OCI-LY3 (cell line): ENCODE data around the gene RACGAP1.

Experiments
- H2AFZ ChIP-seq: fragments of 200-600, 300-600 bp; shearing (Covaris generic); 2 replicates; pipeline ENCODE4 v1.6.0; 2014; ENCODE audit warnings: antibody characterized with exemption, low read depth, low read length
- H3K27ac ChIP-seq: fragments of 200-600, 300-600 bp; sonication (generic); 2 replicates; pipeline ENCODE4 v1.5.1; 2014; ENCODE audit warnings: mild to moderate bottlenecking, low read length, moderate library complexity, mixed read lengths
- H3K27me3 ChIP-seq: fragments of 200-600, 300-600 bp; sonication (generic); 2 replicates; pipeline ENCODE4 v1.6.1; 2014; ENCODE audit warnings: low read depth, low read length, mixed read lengths
- H3K36me3 ChIP-seq: fragments of 200-600, 300-600 bp; sonication (generic); replicated peaks from 2 replicates; pipeline ENCODE3; 2014; ENCODE audit warnings: low read depth, low read length, mixed read lengths
- H3K4me1 ChIP-seq: fragments of 300-600, 200-600 bp; sonication (generic); 2 replicates; pipeline ENCODE4 v1.6.1; 2014; ENCODE audit warnings: low read length, mixed read lengths
- H3K4me2 ChIP-seq: fragments of 200-600, 300-600 bp; sonication (generic); 2 replicates; pipeline ENCODE4 v1.6.1; 2014; ENCODE audit warnings: low read length, mixed read lengths
- H3K4me3 ChIP-seq: fragments of 300-600, 200-600 bp; sonication (generic); 2 replicates; pipeline ENCODE4 v1.5.1; 2014; ENCODE audit warnings: antibody characterized with exemption, mild to moderate bottlenecking, low read length, moderate library complexity
- H3K79me2 ChIP-seq: fragments of 300-600, 200-600 bp; shearing (Covaris generic); 2 replicates; pipeline ENCODE4 v1.6.1; 2014; ENCODE audit warnings: mild to moderate bottlenecking, low read length, mixed read lengths
- H3K9ac ChIP-seq: fragments of 300-600, 200-600 bp; shearing (Covaris generic); 2 replicates; pipeline ENCODE4 v1.6.0; 2014; ENCODE audit warnings: mild to moderate bottlenecking, low read length, moderate library complexity
- H3K9me3 ChIP-seq: fragments of 200-600, 300-600 bp; shearing (Covaris generic); 2 replicates; pipeline ENCODE4 v1.6.1; 2014; ENCODE audit warnings: low read length, mixed read lengths; ENCODE audit not compliant: insufficient read depth
- H4K20me1 ChIP-seq: fragments of 200-600, 300-600 bp; sonication (generic); 2 replicates; pipeline ENCODE4 v1.6.1; 2016; ENCODE audit warnings: low read length, mixed read lengths; ENCODE audit not compliant: insufficient read depth
- CTCF ChIP-seq: fragments of 200-600, 300-600 bp; sonication (generic); IDR thresholded peaks from 2 replicates; pipeline ENCODE4 v1.5.1; 2014; ENCODE audit warnings: antibody characterized with exemption, low read length, low read depth
- EZH2phosphoT487 ChIP-seq: fragments of 200-600 bp; shearing (Covaris generic); IDR thresholded peaks from 2 replicates; pipeline ENCODE4 v1.6.1; 2018; ENCODE audit warnings: antibody characterized with exemption, mixed run types, low read depth

Gene RACGAP1

DNA sequence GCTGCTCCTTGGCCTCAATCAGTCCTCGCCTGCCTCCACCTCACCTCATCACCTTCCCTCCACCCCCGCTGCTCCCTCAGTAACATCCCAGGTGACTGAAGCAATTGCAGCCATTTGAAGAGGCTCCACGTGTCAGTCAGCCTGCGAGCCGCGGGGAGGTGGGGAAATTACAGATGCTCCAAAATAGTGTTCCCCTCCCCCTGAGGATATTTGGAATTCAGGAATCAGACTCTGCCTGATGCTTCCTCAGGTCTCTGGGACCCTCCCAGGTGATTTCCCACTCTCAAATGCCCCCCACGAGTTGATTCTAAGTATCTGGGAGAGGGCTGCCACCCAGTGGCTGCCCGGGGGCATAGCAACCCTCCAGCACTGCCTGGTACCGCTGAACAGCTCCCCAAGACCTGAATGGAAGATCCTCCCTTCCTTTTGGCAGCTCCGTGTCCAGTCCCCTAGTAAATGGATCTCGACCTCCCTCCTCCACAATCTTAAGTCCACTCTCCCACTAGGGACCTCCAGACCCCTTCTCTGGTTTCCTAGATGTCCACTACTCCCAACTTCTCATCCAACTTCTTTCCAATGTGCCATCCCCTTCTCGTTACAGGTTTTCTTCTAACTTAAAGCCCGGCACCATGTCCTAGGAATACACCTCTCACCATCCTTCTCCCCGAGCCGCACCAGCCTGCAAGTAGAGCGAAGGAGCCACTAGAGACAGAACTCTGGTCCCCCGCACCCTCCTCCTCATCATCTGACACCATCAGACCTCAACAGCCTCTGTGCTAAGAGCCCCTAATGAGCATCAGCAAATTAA, 30.7 kb upstream of the RACGAP1 start:
- TF ChIP-seq EZH2phosphoT487 (no peak), CTCF (peak; percentile 95)
- Histone ChIP-seq H3K4me2 (peak overlapping the region; percentile 97), H3K4me1 (peaks cover 17% of the 10 kb centered on the region), H3K9ac (peak overlapping the region; percentile 42; the same call in 1 of the 2 replicates), H3K79me2 (no peaks in the 10 kb centered on the region), H3K27me3 (peaks cover 6% of the 10 kb centered on the region; the same call in 1 of the 2 replicates), H3K4me3 (peak overlapping the region; percentile 84), H3K9me3 (no peaks in the 10 kb centered on the region), H2AFZ (peak overlapping the region; percentile 76), H4K20me1 (no peaks in the 10 kb centered on the region), H3K36me3 (no peaks in the 10 kb centered on the region), H3K27ac (no peak overlapping the region)

DNA sequence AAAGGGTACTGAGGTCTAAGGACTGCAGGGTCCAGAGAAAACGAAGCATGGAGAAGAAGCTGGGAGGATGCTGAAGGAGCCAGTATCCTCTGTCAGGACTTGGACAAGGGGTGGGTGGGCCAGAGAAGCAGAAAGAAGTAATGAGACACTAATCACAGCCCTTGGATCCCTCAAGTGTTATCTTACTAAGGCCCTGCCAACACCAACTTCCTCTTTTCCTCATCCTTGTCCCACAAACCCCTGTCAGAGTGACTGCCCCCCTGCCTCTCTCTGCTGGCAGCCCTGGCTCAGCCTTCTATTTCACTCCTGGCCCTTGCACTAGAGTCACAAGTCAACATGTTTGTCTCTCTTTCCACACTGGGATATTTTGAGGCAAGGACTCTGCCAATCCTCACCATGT, 28.3 kb upstream of the RACGAP1 start:
- peaks cover 17% of the 10 kb centered on the region for H3K4me1 ChIP-seq
- no peaks in the 10 kb centered on the region for H3K36me3 ChIP-seq
- no peak overlapping the region for H3K27ac ChIP-seq
- H3K9me3 ChIP-seq: no peaks in the 10 kb centered on the region
- no peaks in the 10 kb centered on the region for H3K79me2 ChIP-seq
- no peak overlapping the region for H2AFZ ChIP-seq
- no peaks in the 10 kb centered on the region for H4K20me1 ChIP-seq
- H3K4me2 ChIP-seq: no peak overlapping the region
- no peak overlapping the region for H3K4me3 ChIP-seq
- peaks cover 10% of the 10 kb centered on the region; the same call in 1 of the 2 replicates for H3K27me3 ChIP-seq
- no peak for TF ChIP-seq EZH2phosphoT487
- TF ChIP-seq CTCF: no peak
- H3K9ac ChIP-seq: no peak overlapping the region

DNA sequence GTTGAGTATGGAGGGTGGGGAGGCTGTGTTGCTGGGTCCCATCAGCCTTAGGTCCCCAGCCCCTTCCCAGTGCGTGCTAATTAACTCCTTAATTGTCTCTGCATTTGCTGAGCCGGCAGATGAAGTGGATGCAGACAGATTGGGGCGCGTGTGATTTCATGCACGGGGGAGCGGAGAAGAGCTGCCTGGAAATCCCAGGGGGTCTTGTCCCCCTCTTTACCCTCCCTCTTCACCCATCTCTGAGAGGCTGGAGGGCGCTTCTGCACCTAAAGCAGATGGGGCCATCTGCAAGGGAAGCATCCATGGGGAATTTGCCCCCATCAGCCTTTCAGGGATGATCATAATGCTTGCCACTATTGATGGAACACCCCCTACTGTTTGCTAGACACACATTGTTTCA, 27.7 kb upstream of the RACGAP1 start:
- Histone ChIP-seq H3K36me3 (no peaks in the 10 kb centered on the region), H3K27me3 (peaks cover 10% of the 10 kb centered on the region; the same call in 1 of the 2 replicates)

More for the DNA sequence above, 27.7 kb upstream of the RACGAP1 start:
- peaks cover 15% of the 10 kb centered on the region for H3K4me1 ChIP-seq
- no peaks in the 10 kb centered on the region for H3K79me2 ChIP-seq
- no peaks in the 10 kb centered on the region for H3K9me3 ChIP-seq
- no peak overlapping the region for H3K9ac ChIP-seq
- no peak overlapping the region for H2AFZ ChIP-seq
- H3K4me3 ChIP-seq: no peak overlapping the region
- H3K27ac ChIP-seq: no peak overlapping the region
- H3K4me2 ChIP-seq: no peak overlapping the region
- TF ChIP-seq CTCF (no peak), EZH2phosphoT487 (no peak)
- no peaks in the 10 kb centered on the region for H4K20me1 ChIP-seq
